Right atrium auricular region (tissue), 2 donors: ENCODE data around the gene RXFP4. TPM values are rescaled to one million over a fixed set of nuclear protein-coding genes. Genes with fewer than 3 reads are reported as not detected.
A peak's percentile ranks its signal among the peaks of the same experiment; 100 is the strongest.

Experiments
- DNase-seq: peaks from one replicate; pipeline ENCODE4 v3.0.0-alpha.2; 2019; ENCODE audit warnings: low spot score
- H3K27ac ChIP-seq, 2 donors: fragments of 200-600 bp; sonication (generic); 1 replicate in 1 of 2; 2 replicates in 1 of 2; pipeline ENCODE4 v1.5.1; 2016 to 2019
- H3K27me3 ChIP-seq, 2 donors: fragments of 200-600 bp; sonication (generic); one replicate each; pipeline versions ENCODE4 v1.5.1 to v1.6.0; 2017 to 2019
- H3K36me3 ChIP-seq: fragments of 200-600 bp; sonication (generic); one replicate; pipeline ENCODE4 v1.5.1; 2016
- H3K4me1 ChIP-seq, 2 donors: fragments of 200-600 bp; sonication (generic); one replicate each; pipeline versions ENCODE4 v1.5.1 to v1.6.0; 2017 to 2019
- H3K4me3 ChIP-seq, 2 donors: fragments of 200-600 bp; sonication (generic); 1 replicate in 1 of 2; 2 replicates in 1 of 2; pipeline ENCODE4 v1.5.1; 2017 to 2019; ENCODE audit warnings: mild to moderate bottlenecking in 1 of 2, moderate library complexity in 1 of 2
- H3K9me3 ChIP-seq, 2 donors: fragments of 200-600 bp; sonication (generic); one replicate each; pipeline ENCODE4 v1.5.1; 2019
- CTCF ChIP-seq, 2 donors: fragments of 200-600 bp; sonication (generic); IDR thresholded peaks; one replicate each; pipeline ENCODE4 v1.5.1; 2019; ENCODE audit warnings: antibody characterized with exemption in 2 of 2
- total RNA-seq, 2 donors: library from RNA; depleted of rRNA; stranded (reverse); fragments of >200 nt; gene quantifications; one replicate each; pipeline ENCODE4 v1.1.0, GENCODE V29; 2016

RXFP4 gene
- total RNA-seq, 2 donors from 2014 or later, result not detected

- no peaks in the 10 kb centered on the region for H3K9me3 ChIP-seq
- DNase-seq, result peak; percentile 74
- H3K27me3 ChIP-seq, result no peaks in the 10 kb centered on the region
- H3K4me3 ChIP-seq, result peak overlapping the region; percentile 87 to 97
- peaks cover 0 to 89% of the 10 kb centered on the region in 2 donors for H3K4me1 ChIP-seq
- H3K27ac ChIP-seq, result peak overlapping the region; percentile 96 to 98
- H3K36me3 ChIP-seq, result no peaks in the 10 kb centered on the region
- TF ChIP-seq CTCF (IDR thresholded peaks at IDR 0.05), result no peak
These were observed 34.8 kb downstream of the RXFP4 start for GRCh38 chr1:155976062-155976912.

GRCh38 chr1:155976913-155977689 lies 35.7 kb downstream of the RXFP4 start:
- no peaks in the 10 kb centered on the region for H3K27me3 ChIP-seq
- peak overlapping the region; percentile 87 to 97 for H3K4me3 ChIP-seq
- TF ChIP-seq CTCF (IDR thresholded peaks at IDR 0.05), result no peak
- H3K4me1 ChIP-seq, result peaks cover 0 to 89% of the 10 kb centered on the region in 2 donors
- no peak for DNase-seq
- H3K36me3 ChIP-seq, result no peaks in the 10 kb centered on the region
- H3K27ac ChIP-seq, result peak overlapping the region; percentile 96 to 98
- H3K9me3 ChIP-seq, result no peaks in the 10 kb centered on the region

GRCh38 chr1:155977690-155978324 lies 36.4 kb downstream of the RXFP4 start:
- peak overlapping the region; percentile 96 to 98 for H3K27ac ChIP-seq
- H3K4me1 ChIP-seq, result peaks cover 0 to 89% of the 10 kb centered on the region in 2 donors
- H3K27me3 ChIP-seq, result no peaks in the 10 kb centered on the region
- no peaks in the 10 kb centered on the region for H3K36me3 ChIP-seq
- H3K9me3 ChIP-seq, result no peaks in the 10 kb centered on the region
- DNase-seq, result no peak
- no peak for TF ChIP-seq CTCF (IDR thresholded peaks at IDR 0.05)
- H3K4me3 ChIP-seq, result peak overlapping the region; percentile 87 to 97

- Histone ChIP-seq H3K36me3 (no peaks in the 10 kb centered on the region), H3K27me3 (no peaks in the 10 kb centered on the region), H3K4me3 (peak within 1 kb of the TSS; percentile 87 to 97), H3K9me3 (no peaks in the 10 kb centered on the region), H3K4me1 (peaks cover 0 to 89% of the 10 kb centered on the region in 2 donors), H3K27ac (peak within 1 kb of the TSS; percentile 96 to 98)
- TF ChIP-seq CTCF (IDR thresholded peaks at IDR 0.05), result peak in 1 of 2 donors; percentile 45
- peak; percentile 82 for DNase-seq
These were observed 37.0 kb downstream of the RXFP4 start, which contains the start of gene ARHGEF2 for GRCh38 chr1:155978325-155978972. TSS of gene ARHGEF2 (minus strand) at chr1:155978547. CDS start at chr1:155978427, 120 bp downstream.

GRCh38 chr1:155978973-155979429 lies 37.6 kb downstream of the RXFP4 start:
- peaks cover 0 to 89% of the 10 kb centered on the region in 2 donors for H3K4me1 ChIP-seq
- no peaks in the 10 kb centered on the region for H3K9me3 ChIP-seq
- H3K27me3 ChIP-seq, result no peaks in the 10 kb centered on the region
- peak overlapping the region; percentile 96 to 98 for H3K27ac ChIP-seq
- no peak for DNase-seq
- H3K4me3 ChIP-seq, result peak overlapping the region; percentile 87 to 97
- TF ChIP-seq CTCF (IDR thresholded peaks at IDR 0.05), result no peak
- H3K36me3 ChIP-seq, result no peaks in the 10 kb centered on the region
